ENCODE data around the gene KLHL7.
"Not testable (repeated sequence)": the region's sequence is repeated elsewhere in the genome, so short reads cannot be mapped to it uniquely, and the experiment has no call there.

Gene KLHL7

GRCh38 chr7:23218196-23218595, 112.6 kb downstream of the KLHL7 start:
- DNase-seq = no peak

GRCh38 chr7:23220690-23221305, 115.2 kb downstream of the KLHL7 start:
- no peak for DNase-seq

DNA sequence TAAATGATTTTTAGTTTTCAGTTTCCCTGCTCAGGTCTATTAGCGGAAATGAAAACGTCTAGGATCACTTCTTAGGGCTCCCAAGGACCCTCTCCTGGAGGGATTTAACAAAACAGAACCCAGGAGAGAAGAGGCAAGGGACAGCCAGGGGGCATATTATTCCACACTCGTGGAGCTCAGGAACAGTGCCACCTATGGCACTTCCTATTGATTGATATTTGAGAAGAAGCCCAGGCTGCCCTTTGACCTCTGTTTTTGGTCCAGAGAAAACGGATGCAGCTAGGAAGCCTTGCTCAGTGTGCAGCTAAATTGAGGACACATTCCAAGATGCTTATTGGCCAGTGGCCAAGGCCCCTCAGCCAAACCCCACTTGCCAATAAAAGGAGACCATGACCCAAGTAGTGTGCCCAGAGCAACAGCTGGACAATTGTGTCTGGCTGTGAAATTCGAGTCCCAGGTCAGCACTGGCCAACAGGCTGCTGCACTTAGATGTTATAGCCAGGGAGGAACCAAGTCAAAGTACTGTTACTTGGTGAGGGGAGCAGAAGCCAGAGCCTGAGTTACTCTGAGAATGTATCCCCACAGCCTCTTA, 117.0 kb downstream of the KLHL7 start:
- DNase-seq = no peak

GRCh38 chr7:23224364-23224763, 118.8 kb downstream of the KLHL7 start:
- DNase-seq = not testable (repeated sequence)

DNA sequence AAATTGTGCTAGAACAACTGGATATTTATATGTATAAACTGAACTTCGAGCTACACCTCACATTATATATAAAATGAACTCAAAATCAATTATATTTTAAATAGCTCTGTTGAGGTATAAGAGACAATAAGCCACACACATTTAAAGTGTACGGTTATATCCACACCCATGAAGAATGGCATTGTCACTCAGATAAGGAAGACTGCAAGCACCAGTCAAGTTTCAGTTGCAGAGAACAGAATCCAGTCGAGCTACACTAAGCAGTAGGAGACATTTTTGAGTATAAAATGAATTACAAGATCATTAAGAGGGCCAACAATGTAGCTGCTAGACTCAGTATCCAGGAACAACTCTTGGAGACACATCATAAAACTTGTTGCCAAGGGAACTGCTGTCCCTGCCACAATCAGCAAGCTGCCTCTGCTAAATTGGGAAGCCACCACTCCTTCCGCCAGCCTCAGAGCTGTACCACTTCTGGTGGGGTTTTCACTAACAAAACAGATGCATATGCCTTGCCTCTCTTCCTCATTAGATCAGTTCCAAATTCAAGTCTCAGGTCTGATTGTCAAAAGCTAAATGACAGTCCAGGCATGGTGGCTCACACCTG, 121.4 kb downstream of the KLHL7 start:
- no peak for DNase-seq
